ENCODE measurements around the gene HARBI1. TPM values are rescaled to one million over a fixed set of nuclear protein-coding genes. Genes with fewer than 3 reads are reported as not detected.
A peak's percentile ranks its signal among the peaks of the same experiment; 100 is the strongest.

Gene HARBI1
- total and polyA plus RNA-seq, 9 of the 15 experiments (the other 6 are each of a cell fraction or from before 2014, with no cell fraction given), result 3.5 to 8.4 (median 5.5) TPM

DNA sequence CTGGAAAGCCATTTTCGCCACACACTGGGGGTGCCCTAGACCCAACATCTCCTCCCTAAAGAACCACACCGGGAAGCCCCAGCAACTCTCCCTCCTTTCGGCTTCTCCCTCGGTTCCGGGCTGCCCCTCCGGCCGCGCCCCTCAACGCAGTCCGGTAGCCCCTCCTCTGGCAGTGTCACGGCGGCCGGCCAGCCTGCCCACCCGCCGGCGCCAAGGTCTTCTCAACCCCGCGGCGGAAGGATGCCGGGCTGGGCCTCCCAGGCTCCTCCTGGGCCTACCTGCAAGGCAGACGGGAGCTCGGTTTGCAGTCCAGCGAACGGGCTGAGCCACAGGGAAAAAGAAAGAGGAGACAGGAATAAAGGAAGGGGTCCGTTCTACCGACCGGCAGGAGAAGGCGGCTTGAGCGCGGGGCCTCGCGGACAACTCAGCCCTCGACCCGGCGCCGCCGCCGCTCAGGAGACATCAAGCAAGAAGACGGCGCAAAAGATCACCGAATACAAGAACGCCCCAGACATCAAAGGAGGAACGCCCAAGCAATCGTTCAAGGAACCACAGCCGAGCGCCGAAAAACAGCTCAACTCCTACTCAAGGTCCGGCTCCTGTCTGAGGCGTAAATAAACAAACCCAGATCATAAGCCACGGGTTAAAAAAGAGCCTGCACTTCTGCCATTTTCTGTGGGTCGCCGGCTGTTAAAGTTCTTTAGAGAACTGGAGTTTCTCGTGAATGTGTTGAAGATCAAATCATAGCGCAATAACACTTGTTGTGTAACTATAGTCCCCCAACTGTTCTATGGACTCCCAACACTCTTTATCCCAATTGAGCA, 23.3 kb downstream of the HARBI1 start, which contains the start of gene AMBRA1 (continued):
- peak; percentile 88 for TF ChIP-seq FOXP1 (CRISPR knock-in tag; IDR thresholded peaks at IDR 0.05)
- 0 out of 2 replicates have a peak, but pooled peaks have one; percentile 39 for TF ChIP-seq MYNN (IDR thresholded peaks at IDR 0.05)
- no peak for TF ChIP-seq MYNN (CRISPR knock-in tag; IDR thresholded peaks at IDR 0.05)
- TF ChIP-seq, protein P1, sequence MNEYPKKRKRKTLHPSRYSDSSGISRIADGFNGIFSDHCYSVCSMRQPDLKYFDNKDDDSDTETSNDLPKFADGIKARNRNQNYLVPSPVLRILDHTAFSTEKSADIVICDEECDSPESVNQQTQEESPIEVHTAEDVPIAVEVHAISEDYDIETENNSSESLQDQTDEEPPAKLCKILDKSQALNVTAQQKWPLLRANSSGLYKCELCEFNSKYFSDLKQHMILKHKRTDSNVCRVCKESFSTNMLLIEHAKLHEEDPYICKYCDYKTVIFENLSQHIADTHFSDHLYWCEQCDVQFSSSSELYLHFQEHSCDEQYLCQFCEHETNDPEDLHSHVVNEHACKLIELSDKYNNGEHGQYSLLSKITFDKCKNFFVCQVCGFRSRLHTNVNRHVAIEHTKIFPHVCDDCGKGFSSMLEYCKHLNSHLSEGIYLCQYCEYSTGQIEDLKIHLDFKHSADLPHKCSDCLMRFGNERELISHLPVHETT (CRISPR knock-in tag; conservative IDR thresholded peaks at IDR 0.05 in 1 of 2, IDR thresholded peaks at IDR 0.05 in 1 of 2), result peak in 1 of 2 experiments; percentile 85; a peak in 2 of 4 replicates
- TF ChIP-seq SMAD2 (IDR thresholded peaks at IDR 0.05; ENCODE audit: low read depth, low read length), result no peak
- TF ChIP-seq DPF2 (IDR thresholded peaks at IDR 0.05), result 0 out of 2 replicates have a peak, but pooled peaks have one; percentile 19
- TF ChIP-seq TBP (optimal IDR thresholded peaks at IDR 0.05; ENCODE audit: low read depth, low read length), result peak; percentile 89
- TF ChIP-seq, protein P2, sequence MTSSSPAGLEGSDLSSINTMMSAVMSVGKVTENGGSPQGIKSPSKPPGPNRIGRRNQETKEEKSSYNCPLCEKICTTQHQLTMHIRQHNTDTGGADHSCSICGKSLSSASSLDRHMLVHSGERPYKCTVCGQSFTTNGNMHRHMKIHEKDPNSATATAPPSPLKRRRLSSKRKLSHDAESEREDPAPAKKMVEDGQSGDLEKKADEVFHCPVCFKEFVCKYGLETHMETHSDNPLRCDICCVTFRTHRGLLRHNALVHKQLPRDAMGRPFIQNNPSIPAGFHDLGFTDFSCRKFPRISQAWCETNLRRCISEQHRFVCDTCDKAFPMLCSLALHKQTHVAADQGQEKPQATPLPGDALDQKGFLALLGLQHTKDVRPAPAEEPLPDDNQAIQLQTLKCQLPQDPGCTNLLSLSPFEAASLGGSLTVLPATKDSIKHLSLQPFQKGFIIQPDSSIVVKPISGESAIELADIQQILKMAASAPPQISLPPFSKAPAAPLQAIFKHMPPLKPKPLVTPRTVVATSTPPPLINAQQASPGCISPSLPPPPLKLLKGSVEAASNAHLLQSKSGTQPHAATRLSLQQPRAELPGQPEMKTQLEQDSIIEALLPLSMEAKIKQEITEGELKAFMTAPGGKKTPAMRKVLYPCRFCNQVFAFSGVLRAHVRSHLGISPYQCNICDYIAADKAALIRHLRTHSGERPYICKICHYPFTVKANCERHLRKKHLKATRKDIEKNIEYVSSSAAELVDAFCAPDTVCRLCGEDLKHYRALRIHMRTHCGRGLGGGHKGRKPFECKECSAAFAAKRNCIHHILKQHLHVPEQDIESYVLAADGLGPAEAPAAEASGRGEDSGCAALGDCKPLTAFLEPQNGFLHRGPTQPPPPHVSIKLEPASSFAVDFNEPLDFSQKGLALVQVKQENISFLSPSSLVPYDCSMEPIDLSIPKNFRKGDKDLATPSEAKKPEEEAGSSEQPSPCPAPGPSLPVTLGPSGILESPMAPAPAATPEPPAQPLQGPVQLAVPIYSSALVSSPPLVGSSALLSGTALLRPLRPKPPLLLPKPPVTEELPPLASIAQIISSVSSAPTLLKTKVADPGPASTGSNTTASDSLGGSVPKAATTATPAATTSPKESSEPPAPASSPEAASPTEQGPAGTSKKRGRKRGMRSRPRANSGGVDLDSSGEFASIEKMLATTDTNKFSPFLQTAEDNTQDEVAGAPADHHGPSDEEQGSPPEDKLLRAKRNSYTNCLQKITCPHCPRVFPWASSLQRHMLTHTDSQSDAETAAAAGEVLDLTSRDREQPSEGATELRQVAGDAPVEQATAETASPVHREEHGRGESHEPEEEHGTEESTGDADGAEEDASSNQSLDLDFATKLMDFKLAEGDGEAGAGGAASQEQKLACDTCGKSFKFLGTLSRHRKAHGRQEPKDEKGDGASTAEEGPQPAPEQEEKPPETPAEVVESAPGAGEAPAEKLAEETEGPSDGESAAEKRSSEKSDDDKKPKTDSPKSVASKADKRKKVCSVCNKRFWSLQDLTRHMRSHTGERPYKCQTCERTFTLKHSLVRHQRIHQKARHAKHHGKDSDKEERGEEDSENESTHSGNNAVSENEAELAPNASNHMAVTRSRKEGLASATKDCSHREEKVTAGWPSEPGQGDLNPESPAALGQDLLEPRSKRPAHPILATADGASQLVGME (CRISPR knock-in tag; IDR thresholded peaks at IDR 0.05), result no peak
- TF ChIP-seq ARID1B (IDR thresholded peaks at IDR 0.05), result 0 out of 2 replicates have a peak, but pooled peaks have one; percentile 43
- TF ChIP-seq, protein P3, sequence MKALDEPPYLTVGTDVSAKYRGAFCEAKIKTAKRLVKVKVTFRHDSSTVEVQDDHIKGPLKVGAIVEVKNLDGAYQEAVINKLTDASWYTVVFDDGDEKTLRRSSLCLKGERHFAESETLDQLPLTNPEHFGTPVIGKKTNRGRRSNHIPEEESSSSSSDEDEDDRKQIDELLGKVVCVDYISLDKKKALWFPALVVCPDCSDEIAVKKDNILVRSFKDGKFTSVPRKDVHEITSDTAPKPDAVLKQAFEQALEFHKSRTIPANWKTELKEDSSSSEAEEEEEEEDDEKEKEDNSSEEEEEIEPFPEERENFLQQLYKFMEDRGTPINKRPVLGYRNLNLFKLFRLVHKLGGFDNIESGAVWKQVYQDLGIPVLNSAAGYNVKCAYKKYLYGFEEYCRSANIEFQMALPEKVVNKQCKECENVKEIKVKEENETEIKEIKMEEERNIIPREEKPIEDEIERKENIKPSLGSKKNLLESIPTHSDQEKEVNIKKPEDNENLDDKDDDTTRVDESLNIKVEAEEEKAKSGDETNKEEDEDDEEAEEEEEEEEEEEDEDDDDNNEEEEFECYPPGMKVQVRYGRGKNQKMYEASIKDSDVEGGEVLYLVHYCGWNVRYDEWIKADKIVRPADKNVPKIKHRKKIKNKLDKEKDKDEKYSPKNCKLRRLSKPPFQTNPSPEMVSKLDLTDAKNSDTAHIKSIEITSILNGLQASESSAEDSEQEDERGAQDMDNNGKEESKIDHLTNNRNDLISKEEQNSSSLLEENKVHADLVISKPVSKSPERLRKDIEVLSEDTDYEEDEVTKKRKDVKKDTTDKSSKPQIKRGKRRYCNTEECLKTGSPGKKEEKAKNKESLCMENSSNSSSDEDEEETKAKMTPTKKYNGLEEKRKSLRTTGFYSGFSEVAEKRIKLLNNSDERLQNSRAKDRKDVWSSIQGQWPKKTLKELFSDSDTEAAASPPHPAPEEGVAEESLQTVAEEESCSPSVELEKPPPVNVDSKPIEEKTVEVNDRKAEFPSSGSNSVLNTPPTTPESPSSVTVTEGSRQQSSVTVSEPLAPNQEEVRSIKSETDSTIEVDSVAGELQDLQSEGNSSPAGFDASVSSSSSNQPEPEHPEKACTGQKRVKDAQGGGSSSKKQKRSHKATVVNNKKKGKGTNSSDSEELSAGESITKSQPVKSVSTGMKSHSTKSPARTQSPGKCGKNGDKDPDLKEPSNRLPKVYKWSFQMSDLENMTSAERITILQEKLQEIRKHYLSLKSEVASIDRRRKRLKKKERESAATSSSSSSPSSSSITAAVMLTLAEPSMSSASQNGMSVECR (CRISPR knock-in tag; IDR thresholded peaks at IDR 0.05), result peak; percentile 83
- TF ChIP-seq BDP1 (IDR thresholded peaks at IDR 0.05; ENCODE audit: insufficient read depth, insufficient read length), result no peak
- peak; percentile 34; the same call in 1 of the 2 replicates for TF ChIP-seq GATAD2B (IDR thresholded peaks at IDR 0.05; ENCODE audit: borderline replicate concordance)
- TF ChIP-seq RAD21 (CRISPR knock-in tag; conservative IDR thresholded peaks at IDR 0.05 in 1 of 2, IDR thresholded peaks at IDR 0.05 in 1 of 2), result no peak; a peak in 1 of 4 replicates
- TF ChIP-seq NEUROD1 (IDR thresholded peaks at IDR 0.05; ENCODE audit: borderline replicate concordance, low read depth, low read length, partially characterized antibody), result peak; percentile 91

Measured in K562 (cell line).